ENCODE measurements around the gene ANTXR2. TPM values are rescaled to one million over a fixed set of nuclear protein-coding genes. Genes with fewer than 3 reads are reported as not detected.

The ANTXR2 gene
- total and polyA plus RNA-seq, 2 donors from 2014 or later, result 10.6 to 33.1 TPM

GRCh38 chr4:79987401-79987800 lies 85.6 kb downstream of the ANTXR2 start:
- Histone ChIP-seq H3K9ac (ENCODE audit: low read length in 3 of 3) (no peak overlapping the region), H3K27ac (ENCODE audit: low read depth in 2 of 2, low read length in 2 of 2) (no peak overlapping the region), H3K36me3 (ENCODE audit: control insufficient read depth in 2 of 3, insufficient read depth in 3 of 3, low read length in 3 of 3) (no peaks in the 10 kb centered on the region), H3K27me3 (ENCODE audit: control insufficient read depth, insufficient read depth, low read length) (no peaks in the 10 kb centered on the region), H3K4me3 (ENCODE audit: low read length in 3 of 3) (no peak overlapping the region), H3K4me1 (ENCODE audit: control insufficient read depth in 2 of 3, insufficient read depth in 2 of 3, low read depth in 1 of 3, low read length in 3 of 3) (no peaks in the 10 kb centered on the region), H3K9me3 (ENCODE audit: control insufficient read depth in 2 of 3, insufficient read depth in 1 of 3, low read length in 3 of 3) (no peaks in the 10 kb centered on the region)
- intact Hi-C loops (cut with DNase I), result no loop called here
- DNase-seq (no peak), FAIRE-seq (no peak)
- TF ChIP-seq CTCF (IDR thresholded peaks at IDR 0.05; ENCODE audit: borderline replicate concordance, extremely low read depth, insufficient read depth), result no peak

- DNase-seq, result no peak
- Histone ChIP-seq H3K27ac (ENCODE audit: low read depth in 2 of 2, low read length in 2 of 2) (no peak overlapping the region), H3K4me1 (ENCODE audit: control insufficient read depth in 2 of 3, insufficient read depth in 2 of 3, low read depth in 1 of 3, low read length in 3 of 3) (no peaks in the 10 kb centered on the region), H3K36me3 (ENCODE audit: control insufficient read depth in 2 of 3, insufficient read depth in 3 of 3, low read length in 3 of 3) (no peaks in the 10 kb centered on the region), H3K9ac (ENCODE audit: low read length in 3 of 3) (no peak overlapping the region), H3K27me3 (ENCODE audit: control insufficient read depth, insufficient read depth, low read length) (no peaks in the 10 kb centered on the region), H3K4me3 (ENCODE audit: low read length in 3 of 3) (no peak overlapping the region), H3K9me3 (ENCODE audit: control insufficient read depth in 2 of 3, insufficient read depth in 1 of 3, low read length in 3 of 3) (no peaks in the 10 kb centered on the region)
- no peak for FAIRE-seq
- TF ChIP-seq CTCF (IDR thresholded peaks at IDR 0.05; ENCODE audit: borderline replicate concordance, extremely low read depth, insufficient read depth), result no peak
- intact Hi-C loops (cut with DNase I), result no loop called here
Measured at GRCh38 chr4:79983431-79983830, 89.6 kb downstream of the ANTXR2 start.

GRCh38 chr4:79982601-79983322 lies 90.3 kb downstream of the ANTXR2 start:
- intact Hi-C loops (cut with DNase I), result no loop called here
- TF ChIP-seq CTCF (IDR thresholded peaks at IDR 0.05; ENCODE audit: borderline replicate concordance, extremely low read depth, insufficient read depth), result no peak
- H3K9ac ChIP-seq (ENCODE audit: low read length in 3 of 3), result no peak overlapping the region
- H3K9me3 ChIP-seq (ENCODE audit: control insufficient read depth in 2 of 3, insufficient read depth in 1 of 3, low read length in 3 of 3), result no peaks in the 10 kb centered on the region
- no peak overlapping the region for H3K4me3 ChIP-seq (ENCODE audit: low read length in 3 of 3)
- no peaks in the 10 kb centered on the region for H3K36me3 ChIP-seq (ENCODE audit: control insufficient read depth in 2 of 3, insufficient read depth in 3 of 3, low read length in 3 of 3)
- no peak overlapping the region for H3K27ac ChIP-seq (ENCODE audit: low read depth in 2 of 2, low read length in 2 of 2)
- H3K4me1 ChIP-seq (ENCODE audit: control insufficient read depth in 2 of 3, insufficient read depth in 2 of 3, low read depth in 1 of 3, low read length in 3 of 3), result no peaks in the 10 kb centered on the region
- FAIRE-seq (no peak), DNase-seq (no peak)
- H3K27me3 ChIP-seq (ENCODE audit: control insufficient read depth, insufficient read depth, low read length), result no peaks in the 10 kb centered on the region

- intact Hi-C loops (cut with DNase I), result no loop called here
- H3K9me3 ChIP-seq (ENCODE audit: control insufficient read depth in 2 of 3, insufficient read depth in 1 of 3, low read length in 3 of 3), result no peaks in the 10 kb centered on the region
- no peak overlapping the region for H3K9ac ChIP-seq (ENCODE audit: low read length in 3 of 3)
- H3K27ac ChIP-seq (ENCODE audit: low read depth in 2 of 2, low read length in 2 of 2), result no peak overlapping the region
- no peak overlapping the region for H3K4me3 ChIP-seq (ENCODE audit: low read length in 3 of 3)
- H3K27me3 ChIP-seq (ENCODE audit: control insufficient read depth, insufficient read depth, low read length), result no peaks in the 10 kb centered on the region
- no peak for TF ChIP-seq CTCF (IDR thresholded peaks at IDR 0.05; ENCODE audit: borderline replicate concordance, extremely low read depth, insufficient read depth)
- DNase-seq (no peak), FAIRE-seq (no peak)
- no peaks in the 10 kb centered on the region for H3K4me1 ChIP-seq (ENCODE audit: control insufficient read depth in 2 of 3, insufficient read depth in 2 of 3, low read depth in 1 of 3, low read length in 3 of 3)
- H3K36me3 ChIP-seq (ENCODE audit: control insufficient read depth in 2 of 3, insufficient read depth in 3 of 3, low read length in 3 of 3), result peaks cover 0 to 5% (median 0%) of the 10 kb centered on the region in 3 donors
Measured at GRCh38 chr4:79980448-79980847, 92.6 kb downstream of the ANTXR2 start.
